Keratinocyte (primary cell): ENCODE data around the gene NCAM2. TPM values are rescaled to one million over a fixed set of nuclear protein-coding genes. Genes with fewer than 3 reads are reported as not detected.

Source experiments
- DNase-seq: peaks from one replicate; pipeline ENCODE4 v3.0.0-alpha.2; 2011; ENCODE audit warnings: low read depth, missing footprints, low spot score
- FAIRE-seq: peaks from 2 replicates; lab custom pipeline; 2011; peaks lifted over from hg19 to GRCh38; lab: Jason Lieb, UNC
- H2AFZ ChIP-seq: 2 replicates; pipeline ENCODE4 v1.6.0; 2012; ENCODE audit warnings: low read length, control low read depth, inconsistent platforms; ENCODE audit not compliant: control insufficient read depth
- H3K27ac ChIP-seq: 2 replicates; pipeline ENCODE4 v1.5.1; 2011; ENCODE audit warnings: low read length; ENCODE audit not compliant: control insufficient read depth, insufficient read depth
- H3K27me3 ChIP-seq: 3 replicates; pipeline ENCODE4 v1.6.0; 2011; ENCODE audit warnings: low read length; ENCODE audit not compliant: control insufficient read depth, insufficient read depth; ENCODE audit errors: extremely low read depth
- H3K36me3 ChIP-seq, 2 experiments: 2 replicates in 1 of 2; 3 replicates in 1 of 2; pipeline ENCODE4 v1.5.1; 2011; ENCODE audit warnings: low read length in 2 of 2, mild to moderate bottlenecking in 1 of 2; ENCODE audit not compliant: control insufficient read depth in 2 of 2, insufficient read depth in 2 of 2; ENCODE audit errors: extremely low read depth in 1 of 2
- H3K4me1 ChIP-seq: 3 replicates; pipeline ENCODE4 v1.5.1; 2011; ENCODE audit warnings: low read length; ENCODE audit not compliant: control insufficient read depth, insufficient read depth; ENCODE audit errors: extremely low read depth
- H3K4me2 ChIP-seq: 3 replicates; pipeline ENCODE4 v1.6.0; 2011; ENCODE audit warnings: low read depth, low read length; ENCODE audit not compliant: control insufficient read depth, insufficient read depth; ENCODE audit errors: extremely low read depth
- H3K4me3 ChIP-seq, 3 experiments: fragments of 200-600 bp in 1 of 3; sonication (generic) in 1 of 3; 2 replicates in 2 of 3; 3 replicates in 1 of 3; pipeline ENCODE4 v1.5.1; 2011 to 2016; ENCODE audit warnings: low read length in 3 of 3, mild to moderate bottlenecking in 3 of 3, control low read depth in 2 of 3, inconsistent platforms in 1 of 3, low read depth in 1 of 3, mixed read lengths in 1 of 3, mixed run types in 1 of 3, moderate library complexity in 1 of 3; ENCODE audit not compliant: control insufficient read depth in 2 of 3, insufficient read depth in 2 of 3; ENCODE audit errors: extremely low read depth in 1 of 3
- H3K79me2 ChIP-seq: 2 replicates; pipeline ENCODE4 v1.6.0; 2012; ENCODE audit warnings: low read length; ENCODE audit not compliant: control insufficient read depth, insufficient read depth
- H3K9ac ChIP-seq: 3 replicates; pipeline ENCODE4 v1.6.0; 2011; ENCODE audit warnings: low read length; ENCODE audit not compliant: control insufficient read depth, insufficient read depth; ENCODE audit errors: extremely low read depth
- H3K9me1 ChIP-seq: 3 replicates; pipeline ENCODE4 v1.6.0; 2011; ENCODE audit warnings: low read length; ENCODE audit not compliant: control insufficient read depth, insufficient read depth; ENCODE audit errors: extremely low read depth
- H3K9me3 ChIP-seq: 2 replicates; pipeline ENCODE4 v1.5.1; 2012; ENCODE audit warnings: low read depth, low read length; ENCODE audit not compliant: control insufficient read depth
- H4K20me1 ChIP-seq: 3 replicates; pipeline ENCODE4 v1.6.0; 2011; ENCODE audit warnings: low read length; ENCODE audit not compliant: control insufficient read depth, insufficient read depth; ENCODE audit errors: extremely low read depth
- CTCF ChIP-seq, 3 experiments: IDR thresholded peaks in 1 of 3; conservative IDR thresholded peaks in 1 of 3; optimal IDR thresholded peaks in 1 of 3; 2 replicates in 2 of 3; 3 replicates in 1 of 3; pipeline versions ENCODE3 to v1.5.1; 2011; ENCODE audit warnings: low read length in 3 of 3, mild to moderate bottlenecking in 3 of 3, moderate library complexity in 2 of 3, control low read depth in 1 of 3, inconsistent platforms in 1 of 3; ENCODE audit not compliant: insufficient read depth in 2 of 3; ENCODE audit errors: extremely low read depth in 1 of 3
- EZH2 ChIP-seq: IDR thresholded peaks from one replicate; pipeline ENCODE4 v1.6.1; 2012; ENCODE audit warnings: inconsistent platforms, mild to moderate bottlenecking, low read length, moderate library complexity
- dilution Hi-C: fragments of 300-500 bp; cut with MboI; formaldehyde crosslinking; loops from one replicate; pipeline ENCODE4 v1.7.0; 2020; ENCODE audit warnings: low sequenced_read_pairs; ENCODE audit not compliant: extremely low pct_ligation_motif_present
- polyA plus RNA-seq, 5 experiments: library from polyadenylated mRNA; depleted of rRNA in 3 of 5; stranded (reverse) in 3 of 5; stranded (forward) in 1 of 5; unstranded in 1 of 5; fragments of >200 nt; gene quantifications; 1 replicate in 1 of 5; 2 replicates in 3 of 5; 3 replicates in 1 of 5; pipeline versions ENCODE4 v1.2.1 to v1.2.3, GENCODE V29; 2011 to 2012; ENCODE audit warnings: missing spikeins in 2 of 5, low read depth in 1 of 5, low replicate concordance in 1 of 5

Gene NCAM2
- polyA plus RNA-seq, 1 donor (not counting 4 experiments of a cell fraction or from before 2014, with no cell fraction given), result 0.16 TPM

- DNase-seq, result no peak
- H3K36me3 ChIP-seq, result no peaks in the 10 kb centered on the region
- no peaks in the 10 kb centered on the region for H3K4me1 ChIP-seq
- TF ChIP-seq EZH2 (no peak), CTCF (optimal IDR thresholded peaks at IDR 0.05 in 1 of 3, IDR thresholded peaks at IDR 0.05 in 1 of 3, conservative IDR thresholded peaks at IDR 0.05 in 1 of 3; ENCODE audit: extremely low read depth in 1 of 3, insufficient read depth in 2 of 3, low read length in 3 of 3) (no peak)
- no peaks in the 10 kb centered on the region for H4K20me1 ChIP-seq
- H3K9ac ChIP-seq, result no peak overlapping the region
- no peaks in the 10 kb centered on the region for H3K9me1 ChIP-seq
- no peak overlapping the region for H2AFZ ChIP-seq
- no peak overlapping the region for H3K27ac ChIP-seq
- no peak overlapping the region for H3K4me3 ChIP-seq
- no peak overlapping the region for H3K4me2 ChIP-seq
- H3K79me2 ChIP-seq, result no peaks in the 10 kb centered on the region
- dilution Hi-C loops, result no loop called here
- no peaks in the 10 kb centered on the region for H3K9me3 ChIP-seq
- no peak for FAIRE-seq
- H3K27me3 ChIP-seq, result no peaks in the 10 kb centered on the region
Observed at GRCh38 chr21:21028275-21028820, 30.1 kb downstream of the NCAM2 start.

- Histone ChIP-seq H4K20me1 (no peaks in the 10 kb centered on the region), H3K27ac (no peak overlapping the region), H3K36me3 (no peaks in the 10 kb centered on the region), H3K4me1 (no peaks in the 10 kb centered on the region), H3K9me3 (no peaks in the 10 kb centered on the region), H3K4me2 (no peak overlapping the region), H2AFZ (no peak overlapping the region), H3K79me2 (no peaks in the 10 kb centered on the region), H3K9me1 (no peaks in the 10 kb centered on the region), H3K9ac (no peak overlapping the region), H3K4me3 (no peak overlapping the region), H3K27me3 (no peaks in the 10 kb centered on the region)
- dilution Hi-C loops, result no loop called here
- DNase-seq (no peak), FAIRE-seq (no peak)
- no peak for TF ChIP-seq CTCF (optimal IDR thresholded peaks at IDR 0.05 in 1 of 3, IDR thresholded peaks at IDR 0.05 in 1 of 3, conservative IDR thresholded peaks at IDR 0.05 in 1 of 3; ENCODE audit: extremely low read depth in 1 of 3, insufficient read depth in 2 of 3, low read length in 3 of 3)
- TF ChIP-seq EZH2, result no peak
Observed at GRCh38 chr21:21029164-21029563, 31.0 kb downstream of the NCAM2 start.
